H1 (cell line): ENCODE results near the gene ZNF775. TPM values are rescaled to one million over a fixed set of nuclear protein-coding genes. Genes with fewer than 3 reads are reported as not detected.

ENCODE experiments used
- CTCF ChIA-PET: fragments of 300-600 bp; sonication (Branson Sonifier 250); formaldehyde crosslinking; loops from one replicate; lab custom pipeline; 2021; ENCODE audit not compliant: partially characterized antibody; lab: Charles Lee
- POLR2A ChIA-PET: fragments of 300-600 bp; sonication (Branson Sonifier 250); formaldehyde crosslinking; loops from one replicate; lab custom pipeline; 2021; ENCODE audit warnings: inconsistent platforms; ENCODE audit not compliant: partially characterized antibody; lab: Charles Lee
- DNase-seq, 2 experiments: peaks; one replicate each; pipeline versions ENCODE4 v3.0.0 to v3.0.0-alpha.2; 2010 to 2022; ENCODE audit warnings: low spot score in 2 of 2, low read depth in 1 of 2, mixed read lengths in 1 of 2
- FAIRE-seq: peaks from 2 replicates; lab custom pipeline; 2011; peaks lifted over from hg19 to GRCh38; lab: Jason Lieb, UNC
- H2AFZ ChIP-seq: 2 replicates; pipeline ENCODE4 v1.8.1; 2012; ENCODE audit warnings: low read length, inconsistent platforms
- H2AK5ac ChIP-seq: 2 replicates; pipeline ENCODE4 v1.6.1; 2013; ENCODE audit warnings: low read depth, low read length
- H2BK120ac ChIP-seq: replicated peaks from 2 replicates; pipeline ENCODE3; 2013; ENCODE audit warnings: low read depth, low read length, inconsistent platforms
- H2BK12ac ChIP-seq: 2 replicates; pipeline ENCODE4 v1.6.1; 2013; ENCODE audit warnings: low read depth, low read length
- H2BK15ac ChIP-seq: 2 replicates; pipeline ENCODE4 v1.6.1; 2013; ENCODE audit warnings: low read length
- H2BK20ac ChIP-seq: 2 replicates; pipeline ENCODE4 v1.6.1; 2013; ENCODE audit warnings: low read length
- H2BK5ac ChIP-seq: 2 replicates; pipeline ENCODE4 v1.6.1; 2013; ENCODE audit warnings: low read depth, low read length
- H3K14ac ChIP-seq: 2 replicates; pipeline ENCODE4 v1.6.1; 2013; ENCODE audit warnings: inconsistent platforms; ENCODE audit not compliant: insufficient read length
- H3K18ac ChIP-seq: 2 replicates; pipeline ENCODE4 v1.6.1; 2013; ENCODE audit warnings: low read length; ENCODE audit errors: extremely low read depth
- H3K23ac ChIP-seq: 2 replicates; pipeline ENCODE4 v1.6.1; 2013; ENCODE audit warnings: inconsistent platforms; ENCODE audit not compliant: insufficient read length
- H3K23me2 ChIP-seq: 2 replicates; pipeline ENCODE4 v1.6.1; 2013; ENCODE audit warnings: low read depth, low read length
- H3K27ac ChIP-seq: 2 replicates; pipeline ENCODE4 v1.6.1; 2011; ENCODE audit warnings: low read depth, low read length, inconsistent platforms
- H3K27me3 ChIP-seq, 4 experiments: replicated peaks in 1 of 4; 1 replicate in 1 of 4; 2 replicates in 3 of 4; pipeline versions ENCODE4 v1.6.1 to v1.8.1; 2011 to 2013; ENCODE audit warnings: low read length in 3 of 4, mild to moderate bottlenecking in 3 of 4, inconsistent platforms in 2 of 4, mixed read lengths in 2 of 4, moderate library complexity in 1 of 4; ENCODE audit not compliant: control insufficient read depth in 3 of 4, insufficient read depth in 3 of 4; ENCODE audit errors: extremely low read depth in 1 of 4
- H3K36me3 ChIP-seq, 4 experiments: 2 replicates each; pipeline versions ENCODE4 v1.6.1 to v1.8.1; 2011 to 2013; ENCODE audit warnings: mild to moderate bottlenecking in 4 of 4, low read length in 3 of 4, moderate library complexity in 2 of 4, control low read depth in 1 of 4, inconsistent platforms in 1 of 4; ENCODE audit not compliant: insufficient read depth in 4 of 4, control insufficient read depth in 2 of 4
- H3K4ac ChIP-seq: replicated peaks from 2 replicates; pipeline ENCODE3; 2013; ENCODE audit warnings: low read length, low read depth, mixed read lengths, inconsistent platforms; ENCODE audit not compliant: insufficient read length
- H3K4me1 ChIP-seq, 4 experiments: replicated peaks in 1 of 4; 1 replicate in 1 of 4; 2 replicates in 3 of 4; pipeline versions ENCODE4 v1.6.1 to v1.8.1; 2011 to 2013; ENCODE audit warnings: low read length in 3 of 4, inconsistent platforms in 2 of 4, mixed read lengths in 1 of 4; ENCODE audit not compliant: insufficient read depth in 4 of 4, control insufficient read depth in 3 of 4
- H3K4me2 ChIP-seq, 2 experiments: 2 replicates each; pipeline versions ENCODE4 v1.6.1 to v1.8.1; 2011 to 2013; ENCODE audit warnings: low read depth in 2 of 2, low read length in 2 of 2, control low read depth in 1 of 2, inconsistent platforms in 1 of 2, mild to moderate bottlenecking in 1 of 2; ENCODE audit not compliant: insufficient read depth in 1 of 2
- H3K4me3 ChIP-seq, 4 experiments: fragments of 200-600, 300-600 bp in 1 of 4; sonication (generic), shearing (Covaris generic), sonication (Bioruptor Twin) in 1 of 4; 2 replicates each; pipeline versions ENCODE4 v1.5.1 to v1.8.1; 2011 to 2016; ENCODE audit warnings: low read length in 4 of 4, low read depth in 3 of 4, control low read depth in 2 of 4, inconsistent platforms in 2 of 4, mild to moderate bottlenecking in 2 of 4, mixed read lengths in 1 of 4, moderate library complexity in 1 of 4; ENCODE audit not compliant: insufficient read depth in 2 of 4; ENCODE audit errors: extremely low read depth in 1 of 4
- H3K56ac ChIP-seq: replicated peaks from 2 replicates; pipeline ENCODE3; 2013; ENCODE audit warnings: low read depth, mild to moderate bottlenecking, mixed read lengths, low read length, inconsistent platforms; ENCODE audit not compliant: insufficient read length
- H3K79me1 ChIP-seq: 2 replicates; pipeline ENCODE4 v1.6.1; 2013; ENCODE audit warnings: low read depth, low read length, control low read depth
- H3K79me2 ChIP-seq, 2 experiments: 2 replicates each; pipeline versions ENCODE4 v1.6.1 to v1.8.1; 2012 to 2013; ENCODE audit warnings: low read length in 2 of 2, mild to moderate bottlenecking in 2 of 2, inconsistent platforms in 1 of 2; ENCODE audit not compliant: insufficient read depth in 2 of 2, control insufficient read depth in 1 of 2
- H3K9ac ChIP-seq, 4 experiments: replicated peaks in 1 of 4; 1 replicate in 1 of 4; 2 replicates in 3 of 4; pipeline versions ENCODE4 v1.6.1 to v1.8.1; 2011 to 2013; ENCODE audit warnings: low read depth in 3 of 4, low read length in 3 of 4, control low read depth in 2 of 4, mild to moderate bottlenecking in 2 of 4, moderate library complexity in 2 of 4, inconsistent platforms in 1 of 4; ENCODE audit errors: extremely low read depth in 1 of 4
- H3K9me3 ChIP-seq, 2 experiments: 2 replicates each; pipeline versions ENCODE4 v1.6.1 to v1.8.1; 2012 to 2013; ENCODE audit warnings: mild to moderate bottlenecking in 2 of 2, moderate library complexity in 2 of 2, control low read depth in 1 of 2, inconsistent platforms in 1 of 2, low read depth in 1 of 2, low read length in 1 of 2, mixed read lengths in 1 of 2; ENCODE audit not compliant: insufficient read depth in 2 of 2
- H4K20me1 ChIP-seq, 2 experiments: replicated peaks in 1 of 2; 2 replicates each; pipeline versions ENCODE3 to v1.8.1; 2011 to 2013; ENCODE audit warnings: inconsistent platforms in 2 of 2, low read length in 2 of 2, mild to moderate bottlenecking in 1 of 2; ENCODE audit not compliant: insufficient read depth in 2 of 2, control insufficient read depth in 1 of 2
- H4K5ac ChIP-seq: 2 replicates; pipeline ENCODE4 v1.6.1; 2013; ENCODE audit warnings: low read length, low read depth, mixed read lengths, inconsistent platforms; ENCODE audit not compliant: insufficient read length
- H4K8ac ChIP-seq: 2 replicates; pipeline ENCODE4 v1.8.0; 2013; ENCODE audit warnings: mild to moderate bottlenecking, moderate library complexity, low read length, inconsistent platforms; ENCODE audit not compliant: insufficient read depth; ENCODE audit errors: extremely low read depth
- H4K91ac ChIP-seq: replicated peaks from 2 replicates; pipeline ENCODE3; 2013; ENCODE audit warnings: low read length, mixed read lengths, inconsistent platforms; ENCODE audit not compliant: insufficient read length
- CTCF ChIP-seq, 3 experiments: IDR thresholded peaks; 1 replicate in 2 of 3; 2 replicates in 1 of 3; pipeline versions ENCODE4 v1.5.1 to v1.6.1; 2011; ENCODE audit warnings: low read length in 3 of 3, mild to moderate bottlenecking in 3 of 3, inconsistent platforms in 2 of 3, low read depth in 1 of 3, moderate library complexity in 1 of 3; ENCODE audit not compliant: insufficient read depth in 1 of 3; ENCODE audit errors: control extremely low read depth in 1 of 3
- RAD21 ChIP-seq, 2 experiments: IDR thresholded peaks in 1 of 2; conservative IDR thresholded peaks in 1 of 2; 2 replicates each; pipeline ENCODE4 v1.6.1; 2011; ENCODE audit warnings: low read depth in 2 of 2, low read length in 2 of 2, improper control_type of control experiment in 1 of 2, inconsistent platforms in 1 of 2, mild to moderate bottlenecking in 1 of 2, moderate library complexity in 1 of 2
- SP4 ChIP-seq: IDR thresholded peaks from 2 replicates; pipeline ENCODE4 v1.6.1; 2012; ENCODE audit warnings: low read length, inconsistent platforms
- WGBS, 2 experiments: shearing (Covaris generic) in 1 of 2; methylation state at CpG; one replicate each; pipeline versions ENCODE4 v1.1.6 to v1.1.7; 2013 to 2015; ENCODE audit warnings: low lambda C conversion rate in 2 of 2, mixed read lengths in 2 of 2, inconsistent platforms in 1 of 2, low coverage in 1 of 2, missing lambda C conversion rate in 1 of 2; ENCODE audit not compliant: insufficient replicate concordance in 2 of 2, insufficient coverage in 1 of 2, insufficient read length in 1 of 2; ENCODE audit errors: extremely low coverage in 1 of 2, missing lambda C conversion rate in 1 of 2; 5-methylcytosine and 5-hydroxymethylcytosine counted together
- polyA plus RNA-seq, 7 experiments: library from polyadenylated mRNA; depleted of rRNA in 3 of 7; stranded (reverse) in 5 of 7; unstranded in 2 of 7; fragments of >200 nt in 5 of 7; fragments of 200-250 nt in 2 of 7; gene quantifications; 1 replicate in 5 of 7; 2 replicates in 1 of 7; 4 replicates in 1 of 7; pipeline versions ENCODE4 v1.2.1 to v1.2.3, GENCODE V29; 2011 to 2013; ENCODE audit warnings: missing spikeins in 2 of 7, mixed read lengths in 2 of 7
- total RNA-seq: library from RNA; stranded (reverse); fragmentation: NEBNext Ultra II Directional; extraction: Animal tissue kit (Norgen Biotek cat#: 25700); gene quantifications from 2 replicates; pipeline ENCODE4 v1.2.1, GENCODE V29; 2021

ZNF775 gene
- total and polyA plus RNA-seq, 2 of the 8 experiments (the other 6 are each of a cell fraction or from before 2014, with no cell fraction given), result 13.6 to 21.5 TPM

- Histone ChIP-seq H3K27ac (no peak overlapping the region), H4K20me1 (no peaks in the 10 kb centered on the region), H2BK12ac (no peak overlapping the region), H2AK5ac (no peak overlapping the region), H3K18ac (no peak overlapping the region), H4K5ac (no peak overlapping the region), H3K27me3 (no peaks in the 10 kb centered on the region), H2AFZ (no peak overlapping the region), H2BK120ac (no peak overlapping the region), H3K14ac (no peak overlapping the region), H3K79me1 (no peaks in the 10 kb centered on the region), H3K79me2 (no peaks in the 10 kb centered on the region), H3K4ac (no peak overlapping the region), H3K9ac (no peak overlapping the region), H3K4me1 (peaks cover 0 to 3% (median 0%) of the 10 kb centered on the region in 4 experiments; a peak in 2 of 7 replicates), H3K56ac (no peak overlapping the region), H3K4me3 (no peak overlapping the region), H2BK15ac (no peak overlapping the region), H3K23me2 (no peaks in the 10 kb centered on the region), H4K91ac (no peak overlapping the region), H2BK5ac (no peak overlapping the region), H3K4me2 (no peak overlapping the region), H4K8ac (no peak overlapping the region), H3K36me3 (no peaks in the 10 kb centered on the region; a peak in 1 of 8 replicates), H3K23ac (no peak overlapping the region), H3K9me3 (no peaks in the 10 kb centered on the region), H2BK20ac (no peak overlapping the region)
- ChIA-PET CTCF (interaction anchor here (0.6 to 2.2 kb wide), 20 partner anchors 9 to 675 kb away, joined by 3 to 6 read pairs (median 3); partner anchors contain the start of gene RARRES2), POLR2A (interaction anchor here (0.7 to 2.9 kb wide), 8 partner anchors 9 to 78 kb away, joined by 3 to 12 read pairs (median 4); partner anchors contain the start of gene REPIN1)
- TF ChIP-seq CTCF (IDR thresholded peaks at IDR 0.05; ENCODE audit: control extremely low read depth in 1 of 3, insufficient read depth in 1 of 3, low read depth in 1 of 3, low read length in 3 of 3), result peak in 2 of 3 experiments; percentile 30 to 31; a peak in 2 of 4 replicates
- TF ChIP-seq SP4, result no peak
- TF ChIP-seq RAD21 (IDR thresholded peaks at IDR 0.05 in 1 of 2, conservative IDR thresholded peaks at IDR 0.05 in 1 of 2; ENCODE audit: low read depth in 2 of 2, low read length in 2 of 2), result peak; percentile 32 to 42; a peak in 3 of 4 replicates
- 89% methylated on average over 6 of the region's 6 CpGs; no CpG with 5 or more reads in 1 of the 2 experiments for WGBS, 2 experiments
- FAIRE-seq, result no peak
- peak in 1 of 2 experiments; percentile 29 for DNase-seq
Observed at GRCh38 chr7:150417863-150418262, 38.7 kb downstream of the ZNF775 start.
